Measurements from ENCODE around the gene SH3RF3.

GRCh38 chr2:109439986-109440385 is 311.0 kb downstream of the SH3RF3 start:
- TF ChIP-seq CTCF (IDR thresholded peaks at IDR 0.05 in 2 of 3, conservative IDR thresholded peaks at IDR 0.05 in 1 of 3; ENCODE audit: borderline replicate concordance in 1 of 3, insufficient read depth in 1 of 3, low read depth in 2 of 3, low read length in 2 of 3) (no peak), RAD21 (IDR thresholded peaks at IDR 0.05; ENCODE audit: low read depth) (no peak), FOSL1 (IDR thresholded peaks at IDR 0.05; ENCODE audit: low read depth) (no peak), ZBTB33 (IDR thresholded peaks at IDR 0.05; ENCODE audit: extremely low read depth, insufficient replicate concordance, low read length) (no peak), POLR2A (IDR thresholded peaks at IDR 0.05; ENCODE audit: borderline replicate concordance, extremely low read depth, insufficient read depth, insufficient read length) (no peak), ZFX (IDR thresholded peaks at IDR 0.05) (no peak), MAX (IDR thresholded peaks at IDR 0.05) (no peak), ZNF274 (IDR thresholded peaks at IDR 0.05; ENCODE audit: low read depth, low read length) (no peak), EZH2phosphoT487 (IDR thresholded peaks at IDR 0.05; ENCODE audit: borderline replicate concordance) (no peak), POLR2AphosphoS5 (IDR thresholded peaks at IDR 0.05; ENCODE audit: low read depth, low read length) (no peak)

All from HCT116 (cell line).